Endothelial cell of umbilical vein (primary cell): Measurements from ENCODE around the gene STEAP4. TPM values are rescaled to one million over a fixed set of nuclear protein-coding genes. Genes with fewer than 3 reads are reported as not detected.

Source experiments
- BruUV-seq: library from RNA; stranded (reverse); fragments of 400-500 nt; replicated peaks from 2 replicates; lab custom pipeline; 2021; lab: Mats Ljungman, UMichigan
- CTCF ChIA-PET: fragments of 300-600, 350-600 bp; sonication (Branson Sonifier 250); formaldehyde crosslinking; loops from one replicate; lab custom pipeline; 2021; ENCODE audit warnings: antibody characterized with exemption, inconsistent platforms; lab: Charles Lee
- POLR2A ChIA-PET: fragments of 300-600, 350-600 bp; sonication (Branson Sonifier 250); formaldehyde crosslinking; loops from one replicate; lab custom pipeline; 2021; ENCODE audit warnings: antibody characterized with exemption, inconsistent platforms; lab: Charles Lee
- DNase-seq: peaks from one replicate; pipeline ENCODE4 v3.0.0-alpha.2; 2011; ENCODE audit warnings: low read depth, low spot score
- FAIRE-seq: peaks from 2 replicates; lab custom pipeline; 2011; peaks lifted over from hg19 to GRCh38; lab: Jason Lieb, UNC
- H2AFZ ChIP-seq: 2 replicates; pipeline ENCODE4 v1.6.0; 2012; ENCODE audit warnings: low read depth, low read length, control low read depth, inconsistent platforms
- H3K27ac ChIP-seq: 2 replicates; pipeline ENCODE4 v1.5.1; 2011; ENCODE audit warnings: low read depth, mild to moderate bottlenecking, control low read depth, low read length, moderate library complexity; ENCODE audit not compliant: insufficient read depth
- H3K27me3 ChIP-seq, 2 experiments: 2 replicates each; pipeline versions ENCODE4 v1.6.0 to v1.6.1; 2011; ENCODE audit warnings: low read length in 2 of 2, mixed read lengths in 1 of 2; ENCODE audit not compliant: control insufficient read depth in 2 of 2, insufficient read depth in 2 of 2
- H3K36me3 ChIP-seq, 2 experiments: 2 replicates in 1 of 2; 3 replicates in 1 of 2; pipeline ENCODE4 v1.5.1; 2011; ENCODE audit warnings: low read length in 2 of 2, mild to moderate bottlenecking in 1 of 2, moderate library complexity in 1 of 2; ENCODE audit not compliant: control insufficient read depth in 2 of 2, insufficient read depth in 2 of 2; ENCODE audit errors: extremely low read depth in 1 of 2
- H3K4me1 ChIP-seq: 3 replicates; pipeline ENCODE4 v1.5.1; 2011; ENCODE audit warnings: mild to moderate bottlenecking, low read length; ENCODE audit not compliant: control insufficient read depth, insufficient read depth; ENCODE audit errors: extremely low read depth
- H3K4me2 ChIP-seq: 2 replicates; pipeline ENCODE4 v1.6.1; 2011; ENCODE audit warnings: low read length, control low read depth, mixed read lengths; ENCODE audit not compliant: insufficient read depth
- H3K4me3 ChIP-seq, 3 experiments: fragments of 200-600 bp in 1 of 3; sonication (generic), shearing (Covaris generic) in 1 of 3; replicated peaks in 1 of 3; 2 replicates each; pipeline ENCODE4 v1.5.1; 2011 to 2016; ENCODE audit warnings: control low read depth in 3 of 3, low read length in 3 of 3, mild to moderate bottlenecking in 2 of 3, inconsistent platforms in 1 of 3, low read depth in 1 of 3, moderate library complexity in 1 of 3; ENCODE audit not compliant: insufficient read depth in 1 of 3
- H3K79me2 ChIP-seq: 2 replicates; pipeline ENCODE4 v1.6.0; 2012; ENCODE audit warnings: low read length, inconsistent platforms; ENCODE audit not compliant: control insufficient read depth, insufficient read depth
- H3K9ac ChIP-seq: replicated peaks from 2 replicates; pipeline ENCODE3; 2011; ENCODE audit warnings: low read length, control low read depth; ENCODE audit not compliant: insufficient read depth; ENCODE audit errors: extremely low read depth
- H3K9me1 ChIP-seq: replicated peaks from 3 replicates; pipeline ENCODE4 v1.6.0; 2011; ENCODE audit warnings: mild to moderate bottlenecking, low read length; ENCODE audit not compliant: control insufficient read depth, insufficient read depth; ENCODE audit errors: extremely low read depth
- H3K9me3 ChIP-seq: replicated peaks from 2 replicates; pipeline ENCODE4 v1.5.1; 2012; ENCODE audit warnings: low read length, inconsistent platforms; ENCODE audit not compliant: control insufficient read depth, insufficient read depth
- H4K20me1 ChIP-seq: replicated peaks from 2 replicates; pipeline ENCODE3; 2011; ENCODE audit warnings: mild to moderate bottlenecking, low read length; ENCODE audit not compliant: control insufficient read depth, insufficient read depth; ENCODE audit errors: extremely low read depth
- CTCF ChIP-seq, 2 donors: IDR thresholded peaks; 1 replicate in 1 of 2; 2 replicates in 1 of 2; pipeline ENCODE4 v1.5.1; 2011; ENCODE audit warnings: low read length in 2 of 2, mild to moderate bottlenecking in 2 of 2, moderate library complexity in 2 of 2, control low read depth in 1 of 2, inconsistent platforms in 1 of 2, low read depth in 1 of 2; ENCODE audit not compliant: insufficient read depth in 1 of 2; ENCODE audit errors: extremely low read depth in 1 of 2
- FOS ChIP-seq: IDR thresholded peaks from 2 replicates; pipeline ENCODE4 v1.6.1; 2011; ENCODE audit warnings: mild to moderate bottlenecking, low read length, moderate library complexity, borderline replicate concordance; ENCODE audit not compliant: insufficient read depth
- GATA2 ChIP-seq: IDR thresholded peaks from 2 replicates; pipeline ENCODE4 v1.7.0; 2011; ENCODE audit warnings: low read depth, mild to moderate bottlenecking, moderate library complexity, mixed read lengths, low read length; ENCODE audit not compliant: insufficient read length, insufficient read depth
- POLR2AphosphoS5 ChIP-seq: IDR thresholded peaks from 2 replicates; pipeline ENCODE4 v1.6.1; 2012; ENCODE audit warnings: low read depth, mild to moderate bottlenecking, control low read depth, low read length, moderate library complexity; ENCODE audit not compliant: insufficient read depth
- dilution Hi-C: fragments of 300-500 bp; cut with MboI; formaldehyde crosslinking; loops from one replicate; pipeline ENCODE4 v1.15.0; 2019; ENCODE audit warnings: low sequenced_read_pairs; ENCODE audit not compliant: extremely low pct_ligation_motif_present
- intact Hi-C: fragments of 100-400 bp; cut with micrococcal nuclease; formaldehyde crosslinking; loops from one replicate; pipeline ENCODE4 v1.10.0; 2022
- polyA plus RNA-seq, 4 experiments: library from polyadenylated mRNA; depleted of rRNA in 3 of 4; stranded (reverse) in 3 of 4; unstranded in 1 of 4; fragments of >200 nt; gene quantifications; 2 replicates each; pipeline versions ENCODE4 v1.2.1 to v1.2.3, GENCODE V29; 2011 to 2012; ENCODE audit warnings: missing spikeins in 1 of 4
- total RNA-seq: library from RNA; stranded (reverse); gene quantifications from 2 replicates; pipeline ENCODE4 v1.2.3, GENCODE V29; 2021

The STEAP4 gene
- total and polyA plus RNA-seq, 2 donors (not counting 3 experiments of a cell fraction or from before 2014, with no cell fraction given), result not detected

GRCh38 chr7:88344956-88345832 is 38.5 kb upstream of the STEAP4 start:
- Histone ChIP-seq H3K9me3 (no peaks in the 10 kb centered on the region), H3K4me3 (no peak overlapping the region), H3K27me3 (peaks cover 0 to 5% of the 10 kb centered on the region in 2 experiments), H3K9me1 (no peaks in the 10 kb centered on the region), H3K4me2 (no peak overlapping the region), H3K4me1 (no peaks in the 10 kb centered on the region), H3K36me3 (no peaks in the 10 kb centered on the region), H3K9ac (no peak overlapping the region), H4K20me1 (no peaks in the 10 kb centered on the region), H2AFZ (no peak overlapping the region), H3K27ac (no peak overlapping the region), H3K79me2 (no peaks in the 10 kb centered on the region)
- CTCF ChIA-PET, result interaction anchor here (0.6 to 2.9 kb wide), 19 partner anchors 9 to 1278 kb away, joined by 3 to 56 read pairs (median 4); no protein-coding TSS in a partner anchor
- DNase-seq (peak; percentile 25), FAIRE-seq (peak; percentile 85)
- dilution Hi-C loops (no loop called here), intact Hi-C loops (no loop called here)
- BruUV-seq, result no TSS peak
- TF ChIP-seq FOS, result no peak
- no peak for TF ChIP-seq POLR2AphosphoS5
- TF ChIP-seq GATA2, result no peak
- peak; percentile 35 to 69 for TF ChIP-seq CTCF (IDR thresholded peaks at IDR 0.05; ENCODE audit: extremely low read depth in 1 of 2, insufficient read depth in 1 of 2, low read depth in 1 of 2, low read length in 2 of 2)
- POLR2A ChIA-PET, result no interaction called here
